Activated T-cell treated with anti-CD3 and anti-CD28 coated beads, Interleukin-2, amount 50 U/mL, for 24 hours (primary cell): ENCODE measurements around the gene DPY19L2.
"Not testable (repeated sequence)": the region's sequence is repeated elsewhere in the genome, so short reads cannot be mapped to it uniquely, and the experiment has no call there.

Experiments
- DNase-seq: peaks from one replicate; pipeline ENCODE4 v3.0.0-alpha.2; 2020
- H3K27ac Mint-ChIP-seq: 2 replicates; pipeline ENCODE4 v1.8.0; 2020; ENCODE audit warnings: mild to moderate bottlenecking, mixed read lengths
- H3K27me3 Mint-ChIP-seq: 2 replicates; pipeline ENCODE4 v1.8.0; 2020; ENCODE audit warnings: mixed read lengths
- H3K36me3 Mint-ChIP-seq: 2 replicates; pipeline ENCODE4 v1.8.0; 2020; ENCODE audit warnings: low read depth, mixed read lengths
- H3K4me1 Mint-ChIP-seq: 2 replicates; pipeline ENCODE4 v1.8.0; 2020; ENCODE audit warnings: low read depth, mixed read lengths
- H3K4me3 Mint-ChIP-seq: 2 replicates; pipeline ENCODE4 v1.8.0; 2020; ENCODE audit warnings: mild to moderate bottlenecking, moderate library complexity, mixed read lengths
- H3K9me3 Mint-ChIP-seq: 2 replicates; pipeline ENCODE4 v1.8.0; 2020; ENCODE audit warnings: mixed read lengths

DPY19L2 gene

DNA sequence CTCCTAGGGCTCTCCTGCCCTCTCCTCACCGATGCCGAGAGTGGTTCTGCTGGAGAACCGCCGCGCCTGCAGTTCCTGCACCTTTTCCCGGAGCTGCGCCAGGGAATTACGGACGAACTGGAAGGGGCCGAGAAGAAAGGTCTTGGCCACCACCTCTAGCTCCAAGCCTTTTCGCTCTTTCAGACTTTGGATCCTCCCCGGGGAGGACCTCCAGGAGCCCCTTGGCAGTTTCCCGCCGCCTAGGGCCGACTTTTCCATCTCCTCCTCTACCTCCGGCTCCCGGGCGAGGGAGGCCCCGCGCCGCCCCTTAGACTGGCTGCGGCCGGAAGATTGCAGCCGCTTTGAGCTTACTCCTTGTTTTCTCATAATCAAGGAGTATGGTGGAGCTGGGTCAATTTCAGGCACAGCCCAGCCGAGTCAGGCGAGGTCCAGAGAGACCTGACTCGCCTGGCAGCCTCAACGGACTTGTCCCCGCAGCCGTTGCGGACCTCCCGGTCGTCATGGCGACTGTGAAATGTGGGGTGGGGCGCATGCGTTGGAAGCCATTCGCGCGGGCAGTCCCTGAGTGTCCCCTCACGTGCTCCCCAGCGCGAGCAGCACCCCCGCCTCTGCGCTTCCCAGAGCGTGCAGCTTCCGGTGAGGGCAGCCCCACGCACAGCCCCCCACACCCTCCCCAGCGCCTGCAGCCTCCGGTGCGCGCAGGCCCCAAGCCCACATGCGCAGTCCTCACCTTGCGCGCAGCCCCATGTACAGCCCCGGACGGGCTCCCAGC lies at the start of gene DPY19L2:
Gene DPY19L2 (minus strand): TSS at position 466 of the 772 bp plus-strand sequence. CDS start 100 bp downstream, at position 366.
- Mint-ChIP-seq H3K27ac (peak within 1 kb of the TSS; percentile 60), H3K4me3 (peak within 1 kb of the TSS; percentile 81), H3K9me3 (no peaks in the 10 kb centered on the region), H3K36me3 (no peaks in the 10 kb centered on the region), H3K27me3 (peaks cover 47% of the 10 kb centered on the region), H3K4me1 (peaks cover 24% of the 10 kb centered on the region)
- DNase-seq, result peak; percentile 69

DNA sequence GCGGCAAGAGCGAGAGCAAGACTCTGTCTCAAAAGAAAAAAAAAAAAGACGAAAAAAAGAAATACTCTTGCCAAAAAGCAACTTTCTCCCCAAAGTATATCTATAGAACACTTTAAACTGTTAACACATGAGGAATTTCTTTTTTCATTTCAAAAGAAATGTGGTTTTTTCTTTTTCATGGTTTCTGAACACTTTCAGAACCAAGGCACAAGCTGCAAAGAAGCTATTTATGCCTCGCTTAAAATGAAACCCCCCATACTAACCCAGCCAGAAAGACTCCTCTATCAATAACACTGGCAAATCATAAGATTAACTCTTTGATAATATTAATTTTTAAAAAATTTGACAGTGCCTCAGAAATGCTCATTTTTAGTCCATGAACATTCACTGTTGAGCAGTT lies 48.6 kb upstream of the DPY19L2 start:
- not testable (repeated sequence) for H3K27ac Mint-ChIP-seq, H3K27me3 Mint-ChIP-seq, H3K9me3 Mint-ChIP-seq, DNase-seq, H3K36me3 Mint-ChIP-seq, H3K4me3 Mint-ChIP-seq
- peaks cover 31% of the 10 kb centered on the region for H3K4me1 Mint-ChIP-seq

DNA sequence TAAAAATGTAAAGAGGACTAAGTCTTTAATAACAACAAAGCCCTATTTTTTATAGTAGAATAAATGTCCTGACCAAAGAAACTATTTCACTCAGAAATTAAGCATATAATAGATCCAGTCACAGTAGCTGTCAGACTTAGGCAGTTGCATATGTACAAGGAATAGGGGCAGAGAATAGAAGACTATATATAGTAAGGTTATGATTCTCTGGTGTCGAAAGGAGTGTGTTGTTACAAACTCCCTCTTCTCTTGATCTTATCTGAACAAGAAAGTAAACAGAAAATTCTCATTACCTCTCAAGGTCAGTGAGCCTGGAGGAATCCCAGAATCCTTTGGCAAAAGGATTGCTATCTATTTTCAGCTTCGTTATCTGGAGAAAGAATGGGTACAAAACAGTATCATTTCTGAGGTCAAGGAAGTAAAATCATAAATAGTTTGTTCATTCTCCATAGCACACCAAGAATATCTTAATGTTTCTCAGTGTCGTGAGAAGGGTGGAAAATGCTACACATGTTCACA lies 46.9 kb upstream of the DPY19L2 start:
- not testable (repeated sequence) for H3K27me3 Mint-ChIP-seq, H3K27ac Mint-ChIP-seq, H3K36me3 Mint-ChIP-seq, DNase-seq, H3K9me3 Mint-ChIP-seq, H3K4me3 Mint-ChIP-seq
- H3K4me1 Mint-ChIP-seq, result peaks cover 37% of the 10 kb centered on the region

DNA sequence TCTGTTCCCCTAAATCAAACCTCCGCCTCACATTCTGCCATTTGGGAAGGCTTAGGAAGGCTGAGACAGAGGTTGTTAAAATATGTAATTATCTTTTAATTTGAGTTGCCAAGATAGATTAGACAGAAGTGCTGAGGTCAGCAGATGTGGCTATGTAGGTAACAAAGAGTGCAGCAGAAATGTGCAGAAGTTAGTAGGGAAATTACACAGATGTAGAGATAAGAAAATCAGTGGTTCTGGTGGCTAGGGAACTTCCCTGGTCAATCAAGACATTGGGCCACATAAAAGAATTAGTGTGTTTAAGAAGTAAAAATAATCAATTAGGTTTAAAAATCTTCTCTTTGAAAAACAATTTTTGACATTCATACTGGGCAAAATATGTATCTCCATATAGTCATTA lies 46.1 kb upstream of the DPY19L2 start:
- not testable (repeated sequence) for H3K36me3 Mint-ChIP-seq, H3K9me3 Mint-ChIP-seq, DNase-seq, H3K27me3 Mint-ChIP-seq
- peak overlapping the region; percentile 92 for H3K27ac Mint-ChIP-seq
- peaks cover 37% of the 10 kb centered on the region for H3K4me1 Mint-ChIP-seq
- peak overlapping the region; percentile 44 for H3K4me3 Mint-ChIP-seq

DNA sequence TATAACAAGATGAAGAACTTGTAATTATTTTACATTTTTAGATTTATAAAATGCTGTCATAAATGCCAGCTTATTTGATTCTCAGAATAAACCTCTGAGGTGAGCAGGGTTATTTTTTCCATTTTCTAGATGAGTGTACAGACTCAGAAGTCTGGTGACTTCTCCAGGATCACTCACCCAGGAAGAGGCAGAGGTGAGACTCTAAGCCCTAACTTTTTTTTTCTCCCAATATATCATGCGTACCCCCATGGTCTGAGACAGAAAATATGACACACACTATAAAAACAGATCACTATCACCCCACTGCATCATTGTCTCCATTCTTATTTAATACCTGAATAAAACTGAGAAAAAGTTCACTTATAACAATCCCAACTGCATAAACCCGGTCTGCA lies 45.4 kb upstream of the DPY19L2 start:
- H3K36me3 Mint-ChIP-seq, H3K27me3 Mint-ChIP-seq, DNase-seq, H3K9me3 Mint-ChIP-seq: not testable (repeated sequence)
- peak overlapping the region; percentile 44 for H3K4me3 Mint-ChIP-seq
- H3K27ac Mint-ChIP-seq, result peak overlapping the region; percentile 92
- H3K4me1 Mint-ChIP-seq, result peaks cover 37% of the 10 kb centered on the region

DNA sequence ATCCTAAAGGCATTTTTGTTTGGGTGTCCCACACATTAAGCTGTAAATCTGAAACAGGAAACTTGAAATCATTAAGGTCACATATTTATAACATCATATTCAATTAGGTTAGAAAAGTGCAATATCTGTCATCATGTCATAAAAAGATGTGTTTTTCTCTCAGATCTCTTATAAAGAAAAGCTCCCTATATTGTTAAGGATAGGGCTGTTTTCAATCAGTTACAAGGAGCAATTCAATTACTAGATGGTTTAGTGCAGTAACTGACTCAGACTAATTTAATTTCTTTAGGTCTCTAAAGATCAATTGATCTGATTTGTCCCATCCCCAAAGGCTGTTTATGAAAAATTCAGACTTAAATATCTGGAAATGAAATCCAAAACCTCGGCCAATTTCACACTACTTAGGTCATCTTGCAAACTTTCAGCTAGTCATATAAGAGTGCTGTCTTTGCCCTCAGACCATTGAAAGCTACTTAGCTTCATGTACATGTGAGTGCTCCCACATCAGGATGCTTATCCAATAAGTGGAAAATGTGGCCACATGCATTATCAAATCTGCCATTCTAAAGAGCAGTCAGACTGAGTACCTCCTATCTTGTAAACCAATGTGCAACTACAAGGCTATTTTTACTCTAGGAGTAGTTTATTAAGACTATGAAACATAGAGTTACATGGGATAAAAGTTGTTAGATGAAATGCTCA lies 44.8 kb upstream of the DPY19L2 start:
- H3K27ac Mint-ChIP-seq, result peak overlapping the region; percentile 92
- not testable (repeated sequence) for H3K4me3 Mint-ChIP-seq, H3K9me3 Mint-ChIP-seq, H3K36me3 Mint-ChIP-seq, DNase-seq, H3K27me3 Mint-ChIP-seq
- peaks cover 37% of the 10 kb centered on the region for H3K4me1 Mint-ChIP-seq

DNA sequence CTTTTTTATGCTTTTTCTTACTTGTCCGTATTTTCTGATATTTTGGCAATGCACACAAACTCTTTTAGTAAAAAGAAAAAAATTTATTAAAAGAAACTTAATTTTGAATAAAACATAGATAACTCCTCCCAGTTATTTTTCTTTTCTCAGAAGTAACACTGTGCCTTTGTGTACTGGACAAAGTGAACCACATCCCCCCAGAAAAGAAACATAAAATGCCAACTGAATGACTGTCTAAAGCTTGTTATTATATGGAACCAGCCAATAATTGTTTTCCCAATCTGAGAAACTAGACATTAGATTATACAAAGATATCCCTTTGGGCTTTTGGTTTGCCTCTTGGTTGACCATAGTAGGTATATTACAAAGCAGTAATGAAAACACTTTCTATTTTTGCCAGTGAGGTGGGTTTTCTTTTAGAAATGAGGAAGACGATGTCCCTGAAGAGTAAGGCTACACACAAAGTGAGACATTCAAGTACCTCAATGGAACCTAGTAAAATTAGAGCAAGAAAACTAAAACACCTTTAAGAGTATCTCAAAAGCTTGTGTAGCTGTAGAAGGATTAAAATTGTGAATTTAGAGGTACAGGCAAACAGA lies 44.2 kb upstream of the DPY19L2 start:
- H3K36me3 Mint-ChIP-seq, H3K4me3 Mint-ChIP-seq, DNase-seq, H3K27me3 Mint-ChIP-seq, H3K9me3 Mint-ChIP-seq: not testable (repeated sequence)
- Mint-ChIP-seq H3K4me1 (peaks cover 37% of the 10 kb centered on the region), H3K27ac (peak overlapping the region; percentile 71)

DNA sequence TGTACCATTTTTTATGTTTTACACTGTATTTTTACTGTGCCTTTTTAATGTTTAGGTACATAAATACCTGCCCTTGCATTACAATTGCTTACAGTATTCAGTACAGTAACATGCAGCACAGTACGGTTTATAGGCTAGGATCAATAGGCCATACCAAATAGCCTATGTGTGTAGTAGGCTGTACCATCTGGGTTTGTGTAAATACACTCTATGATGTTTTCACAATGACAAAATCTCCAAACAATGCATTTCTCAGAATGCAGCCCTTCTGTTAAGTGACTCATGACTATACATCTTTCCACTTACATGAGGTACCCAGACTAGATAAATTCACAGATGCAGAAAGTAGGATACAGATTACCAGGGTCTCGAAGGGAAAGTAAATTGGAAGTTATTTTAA lies 43.0 kb upstream of the DPY19L2 start:
- not testable (repeated sequence) for H3K9me3 Mint-ChIP-seq, H3K27me3 Mint-ChIP-seq, DNase-seq, H3K27ac Mint-ChIP-seq, H3K36me3 Mint-ChIP-seq, H3K4me3 Mint-ChIP-seq
- peaks cover 35% of the 10 kb centered on the region for H3K4me1 Mint-ChIP-seq

DNA sequence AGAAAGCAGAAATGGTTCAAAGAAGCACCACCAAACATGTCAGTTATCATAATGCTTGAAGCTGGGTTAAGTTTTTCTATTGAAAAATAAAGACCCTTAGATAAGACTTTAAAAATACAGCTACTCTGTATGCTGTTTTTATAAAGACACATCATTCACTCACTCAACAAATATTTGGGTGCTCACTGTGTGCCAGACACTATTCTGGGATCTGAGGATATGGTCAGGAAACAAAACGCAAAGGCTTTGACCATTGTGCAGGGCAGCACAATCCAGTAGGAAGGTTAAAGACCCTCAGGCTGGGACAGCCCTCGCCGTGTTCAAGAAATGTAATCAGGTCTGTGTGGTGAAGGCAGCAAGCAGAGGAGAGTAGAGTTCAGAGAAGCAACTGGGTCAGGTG lies 38.0 kb upstream of the DPY19L2 start:
- no peak for DNase-seq
- Mint-ChIP-seq H3K27me3 (peaks cover 7% of the 10 kb centered on the region), H3K9me3 (no peaks in the 10 kb centered on the region), H3K4me3 (no peak overlapping the region), H3K27ac (no peak overlapping the region), H3K4me1 (peaks cover 3% of the 10 kb centered on the region), H3K36me3 (no peaks in the 10 kb centered on the region)

DNA sequence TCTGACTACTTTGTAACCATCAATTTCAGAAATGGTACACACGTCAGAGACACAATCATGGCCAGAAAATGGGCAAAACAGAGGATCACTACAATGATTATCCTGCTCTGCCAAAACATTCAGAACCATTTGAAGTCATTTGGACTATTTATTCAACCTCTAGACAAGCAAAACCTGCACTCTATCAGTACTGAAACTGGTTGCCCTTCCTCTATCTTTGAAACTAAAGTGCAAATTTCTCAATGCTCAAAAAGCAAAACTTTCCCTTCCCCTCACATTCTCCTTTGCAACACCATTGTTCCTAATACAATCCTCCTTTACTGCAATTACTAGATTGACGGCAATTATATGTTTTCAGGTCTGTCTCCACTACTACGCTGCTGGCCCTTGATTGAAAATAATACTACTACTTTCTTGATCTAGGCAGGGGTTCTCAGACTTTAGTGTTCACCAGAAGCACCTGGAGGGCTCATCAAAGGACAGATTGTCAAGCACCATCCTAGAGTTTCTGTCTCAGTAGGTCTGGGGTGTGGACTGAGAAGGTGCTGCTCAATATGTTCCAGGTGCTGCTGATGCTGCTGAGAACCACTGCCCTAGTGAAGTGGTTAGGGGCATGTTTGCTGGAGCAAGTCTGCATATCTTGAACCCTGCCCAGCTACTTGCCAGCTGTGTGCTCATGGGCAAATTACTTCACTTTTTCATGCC lies 31.5 kb upstream of the DPY19L2 start:
- not testable (repeated sequence) for H3K36me3 Mint-ChIP-seq, H3K27ac Mint-ChIP-seq, DNase-seq, H3K4me3 Mint-ChIP-seq, H3K4me1 Mint-ChIP-seq, H3K9me3 Mint-ChIP-seq
- H3K27me3 Mint-ChIP-seq, result peaks cover 14% of the 10 kb centered on the region

DNA sequence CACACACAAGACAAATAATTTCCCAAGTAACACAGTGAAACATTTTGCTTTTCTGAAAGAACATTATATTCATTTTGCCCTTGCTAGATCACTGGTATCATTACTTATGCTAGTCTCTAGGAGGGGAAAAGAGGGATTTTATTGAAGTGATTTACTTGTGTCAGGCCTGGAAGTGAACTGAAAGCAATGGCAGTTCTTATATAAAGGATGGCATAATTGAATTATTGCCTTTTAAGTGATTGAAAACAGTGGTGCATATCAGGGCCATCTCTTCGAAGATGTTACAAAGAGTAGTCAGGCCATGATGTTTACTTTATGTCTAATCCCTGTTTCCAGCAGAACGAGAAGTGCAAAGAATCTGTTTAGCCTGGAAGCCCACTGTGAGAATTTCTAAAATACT lies 30.7 kb upstream of the DPY19L2 start:
- peaks cover 14% of the 10 kb centered on the region for H3K27me3 Mint-ChIP-seq
- not testable (repeated sequence) for DNase-seq, H3K27ac Mint-ChIP-seq, H3K4me3 Mint-ChIP-seq, H3K4me1 Mint-ChIP-seq, H3K9me3 Mint-ChIP-seq, H3K36me3 Mint-ChIP-seq

DNA sequence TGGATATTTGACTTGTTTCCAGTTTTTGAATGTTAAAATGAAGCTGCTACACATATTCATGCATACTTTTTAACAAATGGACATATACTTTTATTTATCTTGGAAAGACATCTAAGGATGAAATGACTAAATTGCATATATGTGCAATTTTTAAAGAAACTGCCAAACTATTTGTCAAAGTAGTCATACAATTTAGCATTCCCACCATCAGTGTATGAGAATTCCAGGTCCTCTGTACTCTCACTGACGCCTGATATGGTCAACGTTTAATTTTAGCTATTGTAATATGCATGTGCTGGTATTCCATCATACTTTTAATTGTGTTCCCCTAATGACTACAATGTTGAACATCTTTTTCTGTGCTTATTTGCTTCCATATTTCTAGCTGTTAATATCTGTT lies 22.5 kb upstream of the DPY19L2 start:
- H3K4me3 Mint-ChIP-seq, H3K4me1 Mint-ChIP-seq, H3K27ac Mint-ChIP-seq, H3K9me3 Mint-ChIP-seq, H3K36me3 Mint-ChIP-seq, DNase-seq: not testable (repeated sequence)
- peaks cover 11% of the 10 kb centered on the region for H3K27me3 Mint-ChIP-seq

DNA sequence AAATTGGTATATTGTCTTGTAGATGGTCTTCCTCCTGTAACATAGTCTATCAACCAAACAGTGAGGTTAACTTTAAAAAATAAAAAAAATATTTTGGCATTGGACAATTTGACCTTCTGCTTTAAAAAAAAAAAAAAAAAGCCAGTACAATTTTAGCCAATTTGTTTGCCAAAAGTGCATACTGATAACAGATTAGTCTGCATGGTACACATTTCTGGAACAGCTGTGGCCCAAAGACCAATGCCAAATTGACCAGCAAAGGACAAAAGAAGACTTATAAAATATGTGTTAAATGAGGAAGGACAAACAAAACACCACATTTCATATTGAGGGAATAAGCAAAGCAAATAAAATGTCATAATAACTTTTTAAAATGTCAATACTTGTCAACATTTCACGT lies 20.8 kb upstream of the DPY19L2 start:
- DNase-seq, H3K27ac Mint-ChIP-seq, H3K36me3 Mint-ChIP-seq, H3K9me3 Mint-ChIP-seq, H3K4me3 Mint-ChIP-seq, H3K4me1 Mint-ChIP-seq: not testable (repeated sequence)
- H3K27me3 Mint-ChIP-seq, result peaks cover 13% of the 10 kb centered on the region

DNA sequence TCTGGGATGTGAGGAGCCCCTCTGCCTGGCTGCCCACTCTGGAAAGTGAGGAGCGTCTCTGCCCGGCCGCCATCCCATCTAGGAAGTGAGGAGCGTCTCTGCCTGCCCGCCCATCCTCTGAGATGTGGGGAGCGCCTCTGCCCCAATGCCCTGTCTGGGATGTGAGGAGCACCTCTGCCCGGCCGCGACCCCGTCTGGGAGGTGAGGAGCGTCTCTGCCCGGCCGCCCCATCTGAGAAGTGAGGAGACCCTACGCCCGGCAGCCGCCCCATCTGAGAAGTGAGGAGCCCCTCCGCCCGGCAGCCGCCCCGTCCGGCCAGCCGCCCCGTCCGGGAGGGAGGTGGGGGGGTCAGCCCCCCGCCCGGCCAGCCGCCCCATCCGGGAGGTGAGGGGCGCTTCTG lies 18.3 kb upstream of the DPY19L2 start:
- H3K9me3 Mint-ChIP-seq, DNase-seq, H3K4me3 Mint-ChIP-seq, H3K27ac Mint-ChIP-seq, H3K36me3 Mint-ChIP-seq, H3K4me1 Mint-ChIP-seq: not testable (repeated sequence)
- peaks cover 13% of the 10 kb centered on the region for H3K27me3 Mint-ChIP-seq
